ENCODE results near the gene RAD51B. TPM values are rescaled to one million over a fixed set of nuclear protein-coding genes. Genes with fewer than 3 reads are reported as not detected.

Gene RAD51B
- total and polyA plus RNA-seq, 4 donors = 2.5 to 95.0 (median 9.6) TPM

DNA sequence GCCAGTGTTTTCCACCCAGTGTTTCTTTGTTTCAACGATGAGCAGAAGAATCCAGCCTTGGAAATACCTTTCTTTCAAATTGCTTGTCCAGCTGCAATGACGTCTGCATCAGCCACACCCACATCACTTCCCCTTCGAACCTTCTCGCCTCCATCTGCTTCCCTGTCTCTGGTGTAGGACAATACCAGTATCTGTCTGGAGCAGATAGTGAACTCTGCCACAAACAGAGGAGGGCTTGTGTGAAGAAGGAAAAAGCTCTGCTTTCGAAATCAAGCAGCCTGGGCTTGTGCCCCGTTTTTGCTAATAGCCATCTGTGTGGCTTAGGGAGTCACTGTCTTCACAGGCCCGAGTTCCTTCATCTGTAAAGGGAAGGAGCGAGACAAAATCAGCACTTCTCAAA is 557.9 kb downstream of the RAD51B start:
- H3K9ac ChIP-seq (ENCODE audit: insufficient read depth in 1 of 2, low read length in 2 of 2) = peak overlapping the region in 1 of 2 donors; percentile 36
- peaks cover 2 to 50% (median 19%) of the 10 kb centered on the region in 5 donors for H3K4me1 ChIP-seq (ENCODE audit: control insufficient read depth in 5 of 5, insufficient read depth in 5 of 5, low read length in 5 of 5)
- ATAC-seq (ENCODE audit: insufficient read depth, low FRiP score) = peak; percentile 62
- DNase-seq = peak; percentile 46 to 71 (median 65)
- no peaks in the 10 kb centered on the region for H3K9me3 ChIP-seq (ENCODE audit: control insufficient read depth in 4 of 4, insufficient read depth in 3 of 4, low read length in 3 of 4)
- no peaks in the 10 kb centered on the region for H3K36me3 ChIP-seq (ENCODE audit: control insufficient read depth in 4 of 4, insufficient read depth in 4 of 4, low read length in 4 of 4)
- H3K27me3 ChIP-seq (ENCODE audit: control insufficient read depth in 3 of 3, insufficient read depth in 3 of 3, low read length in 2 of 3) = no peaks in the 10 kb centered on the region
- 14 to 30% methylated on average over 8 of the region's 8 CpGs for WGBS, 2 donors
- H3K4me3 ChIP-seq = no peak overlapping the region
- peak overlapping the region; percentile 13 to 72 for H3K27ac ChIP-seq (ENCODE audit: low read depth in 1 of 2, low read length in 1 of 2)
- TF ChIP-seq, protein P1, sequence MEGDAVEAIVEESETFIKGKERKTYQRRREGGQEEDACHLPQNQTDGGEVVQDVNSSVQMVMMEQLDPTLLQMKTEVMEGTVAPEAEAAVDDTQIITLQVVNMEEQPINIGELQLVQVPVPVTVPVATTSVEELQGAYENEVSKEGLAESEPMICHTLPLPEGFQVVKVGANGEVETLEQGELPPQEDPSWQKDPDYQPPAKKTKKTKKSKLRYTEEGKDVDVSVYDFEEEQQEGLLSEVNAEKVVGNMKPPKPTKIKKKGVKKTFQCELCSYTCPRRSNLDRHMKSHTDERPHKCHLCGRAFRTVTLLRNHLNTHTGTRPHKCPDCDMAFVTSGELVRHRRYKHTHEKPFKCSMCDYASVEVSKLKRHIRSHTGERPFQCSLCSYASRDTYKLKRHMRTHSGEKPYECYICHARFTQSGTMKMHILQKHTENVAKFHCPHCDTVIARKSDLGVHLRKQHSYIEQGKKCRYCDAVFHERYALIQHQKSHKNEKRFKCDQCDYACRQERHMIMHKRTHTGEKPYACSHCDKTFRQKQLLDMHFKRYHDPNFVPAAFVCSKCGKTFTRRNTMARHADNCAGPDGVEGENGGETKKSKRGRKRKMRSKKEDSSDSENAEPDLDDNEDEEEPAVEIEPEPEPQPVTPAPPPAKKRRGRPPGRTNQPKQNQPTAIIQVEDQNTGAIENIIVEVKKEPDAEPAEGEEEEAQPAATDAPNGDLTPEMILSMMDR (IDR thresholded peaks at IDR 0.05; ENCODE audit: control extremely low read depth, extremely low read depth) = no peak

- Histone ChIP-seq H3K27me3 (ENCODE audit: control insufficient read depth in 3 of 3, insufficient read depth in 3 of 3, low read length in 2 of 3) (no peaks in the 10 kb centered on the region), H3K9ac (ENCODE audit: insufficient read depth in 1 of 2, low read length in 2 of 2) (no peak overlapping the region), H3K27ac (ENCODE audit: low read depth in 1 of 2, low read length in 1 of 2) (peak overlapping the region in 1 of 2 donors; percentile 66), H3K36me3 (ENCODE audit: control insufficient read depth in 4 of 4, insufficient read depth in 4 of 4, low read length in 4 of 4) (no peaks in the 10 kb centered on the region), H3K9me3 (ENCODE audit: control insufficient read depth in 4 of 4, insufficient read depth in 3 of 4, low read length in 3 of 4) (no peaks in the 10 kb centered on the region), H3K4me3 (no peak overlapping the region), H3K4me1 (ENCODE audit: control insufficient read depth in 5 of 5, insufficient read depth in 5 of 5, low read length in 5 of 5) (peaks cover 6 to 60% (median 26%) of the 10 kb centered on the region in 5 donors)
- no peak for DNase-seq
- no peak for ATAC-seq (ENCODE audit: insufficient read depth, low FRiP score)
- TF ChIP-seq, protein P1 (IDR thresholded peaks at IDR 0.05; ENCODE audit: control extremely low read depth, extremely low read depth) = no peak
- WGBS, 2 donors = 57 to 77% methylated on average over 8 of the region's 8 CpGs
These were observed 560.1 kb downstream of the RAD51B start for GRCh38 chr14:68379510-68380328.

GRCh38 chr14:68380329-68380741 is 560.8 kb downstream of the RAD51B start:
- H3K36me3 ChIP-seq (ENCODE audit: control insufficient read depth in 4 of 4, insufficient read depth in 4 of 4, low read length in 4 of 4) = no peaks in the 10 kb centered on the region
- WGBS, 2 donors = 81 to 96% methylated on average over 1 of the region's 1 CpG
- no peak overlapping the region for H3K9ac ChIP-seq (ENCODE audit: insufficient read depth in 1 of 2, low read length in 2 of 2)
- H3K27me3 ChIP-seq (ENCODE audit: control insufficient read depth in 3 of 3, insufficient read depth in 3 of 3, low read length in 2 of 3) = no peaks in the 10 kb centered on the region
- no peak for ATAC-seq (ENCODE audit: insufficient read depth, low FRiP score)
- TF ChIP-seq, protein P1 (IDR thresholded peaks at IDR 0.05; ENCODE audit: control extremely low read depth, extremely low read depth) = no peak
- H3K27ac ChIP-seq (ENCODE audit: low read depth in 1 of 2, low read length in 1 of 2) = peak overlapping the region in 1 of 2 donors; percentile 66
- no peak overlapping the region for H3K4me3 ChIP-seq
- no peak for DNase-seq
- no peaks in the 10 kb centered on the region for H3K9me3 ChIP-seq (ENCODE audit: control insufficient read depth in 4 of 4, insufficient read depth in 3 of 4, low read length in 3 of 4)
- H3K4me1 ChIP-seq (ENCODE audit: control insufficient read depth in 5 of 5, insufficient read depth in 5 of 5, low read length in 5 of 5) = peaks cover 5 to 61% (median 32%) of the 10 kb centered on the region in 5 donors
